ENCODE measurements around the gene CD80. TPM values are rescaled to one million over a fixed set of nuclear protein-coding genes. Genes with fewer than 3 reads are reported as not detected.

The CD80 gene
- total and polyA plus RNA-seq, 10 of the 15 experiments (the other 5 are each of a cell fraction or from before 2014, with no cell fraction given): 41.4 to 137 (median 58.1) TPM

- H3K4me3 ChIP-seq: peak within 1 kb of the TSS; percentile 43
- ChIA-PET RAD21 (ENCODE audit: unreplicated experiment) (interaction anchor here (0.7 to 7.0 kb wide), 8 partner anchors 16 to 134 kb away, joined by 3 to 147 read pairs (median 4); partner anchors contain the start of genes CD80, COX17 and TMEM39A), SMC1A (ENCODE audit: uncharacterized antibody, unreplicated experiment) (interaction anchor here (1.0 to 4.5 kb wide), 10 partner anchors 8 to 82 kb away, joined by 3 to 41 read pairs (median 10); partner anchors contain the start of genes ADPRH and CD80), CTCF (interaction anchor here (0.6 to 6.0 kb wide), 5 partner anchors 11 to 83 kb away, joined by 3 to 71 read pairs (median 13); no protein-coding TSS in a partner anchor), POLR2A (interaction anchor here (6.2 to 10.4 kb wide), 4 partner anchors 9 to 40 kb away, joined by 57 to 133 read pairs (median 104); partner anchors contain the start of genes ADPRH and CD80)
- intact Hi-C loops (cut with micrococcal nuclease; ENCODE audit: unreplicated experiment) (loop anchor here (1.0 kb wide), 3 partner anchors 17 to 35 kb away; no protein-coding TSS in a partner anchor), in situ Hi-C loops (cut with MboI) (loop anchor here (5.0 kb wide), 1 partner anchor 80 kb away; the partner anchor contains the start of gene COX17)
- under 1% methylated on average over 7 of the region's 7 CpGs for WGBS (ENCODE audit: insufficient coverage, insufficient replicate concordance, low lambda C conversion rate, missing lambda C conversion rate)
- peak within 1 kb of the TSS; percentile 80 for H3K9ac ChIP-seq (ENCODE audit: control insufficient read depth, insufficient read depth, low read length)
- no peaks in the 10 kb centered on the region for H3K27me3 ChIP-seq (replicated peaks in 1 of 2; ENCODE audit: control insufficient read depth in 2 of 2, insufficient read depth in 2 of 2, low read length in 1 of 2)
- DNase-seq (ENCODE audit: low read depth, low spot score) (no peak), ATAC-seq (peak; percentile 2), FAIRE-seq (no peak)
- H3K4me2 ChIP-seq (ENCODE audit: control insufficient read depth, insufficient read depth): peak within 1 kb of the TSS; percentile 80
- no peaks in the 10 kb centered on the region for H4K20me1 ChIP-seq (ENCODE audit: control insufficient read depth, insufficient read depth)
- H3K27ac ChIP-seq (ENCODE audit: control insufficient read depth, insufficient read depth): peak within 1 kb of the TSS; percentile 87
- peak within 1 kb of the TSS; percentile 37 for H2AFZ ChIP-seq (ENCODE audit: control insufficient read depth, low read depth, low read length)
- H3K4me1 ChIP-seq (ENCODE audit: control insufficient read depth, insufficient read depth, low read length): peaks cover 59% of the 10 kb centered on the region
- peaks cover 25% of the 10 kb centered on the region for H3K79me2 ChIP-seq (ENCODE audit: control insufficient read depth, insufficient read depth, low read length)
- H3K9me3 ChIP-seq (replicated peaks; ENCODE audit: control insufficient read depth, insufficient read depth, low read length): no peaks in the 10 kb centered on the region
- BruUV-seq (replicated peaks): TSS peak; percentile 48
- H3K36me3 ChIP-seq (ENCODE audit: control insufficient read depth in 2 of 2, insufficient read depth in 2 of 2, low read length in 1 of 2): no peaks in the 10 kb centered on the region
- TF ChIP-seq ZNF274 (IDR thresholded peaks at IDR 0.05; ENCODE audit: insufficient read depth, insufficient read length) (no peak), IRF4 (IDR thresholded peaks at IDR 0.05; ENCODE audit: low read depth, low read length) (no peak), BCL11A (IDR thresholded peaks at IDR 0.05; ENCODE audit: low read depth, low read length) (no peak), FOXK2 (IDR thresholded peaks at IDR 0.05) (no peak), POLR2AphosphoS5 (IDR thresholded peaks at IDR 0.05; ENCODE audit: low read length) (peak; percentile 83), ZNF217 (IDR thresholded peaks at IDR 0.05) (no peak), CHD1 (IDR thresholded peaks at IDR 0.05; ENCODE audit: low read depth, low read length) (no peak), SPI1 (IDR thresholded peaks at IDR 0.05; ENCODE audit: borderline replicate concordance, insufficient read depth, low read depth, low read length) (0 out of 2 replicates have a peak, but pooled peaks have one; percentile 32), RBBP5 (conservative IDR thresholded peaks at IDR 0.05) (no peak), JUNB (IDR thresholded peaks at IDR 0.05) (peak; percentile 39; the same call in 1 of the 2 replicates), ZSCAN29 (IDR thresholded peaks at IDR 0.05) (no peak), SIX5 (IDR thresholded peaks at IDR 0.05; ENCODE audit: low read depth, low read length, severe bottlenecking) (no peak), NBN (IDR thresholded peaks at IDR 0.05) (0 out of 2 replicates have a peak, but pooled peaks have one; percentile 12), MLLT1 (IDR thresholded peaks at IDR 0.05) (no peak; the same call in 1 of the 2 replicates), SMARCA5 (IDR thresholded peaks at IDR 0.05) (no peak), TAF1 (IDR thresholded peaks at IDR 0.05; ENCODE audit: borderline replicate concordance, low read depth, low read length) (no peak)
- TF ChIP-seq, protein P1, sequence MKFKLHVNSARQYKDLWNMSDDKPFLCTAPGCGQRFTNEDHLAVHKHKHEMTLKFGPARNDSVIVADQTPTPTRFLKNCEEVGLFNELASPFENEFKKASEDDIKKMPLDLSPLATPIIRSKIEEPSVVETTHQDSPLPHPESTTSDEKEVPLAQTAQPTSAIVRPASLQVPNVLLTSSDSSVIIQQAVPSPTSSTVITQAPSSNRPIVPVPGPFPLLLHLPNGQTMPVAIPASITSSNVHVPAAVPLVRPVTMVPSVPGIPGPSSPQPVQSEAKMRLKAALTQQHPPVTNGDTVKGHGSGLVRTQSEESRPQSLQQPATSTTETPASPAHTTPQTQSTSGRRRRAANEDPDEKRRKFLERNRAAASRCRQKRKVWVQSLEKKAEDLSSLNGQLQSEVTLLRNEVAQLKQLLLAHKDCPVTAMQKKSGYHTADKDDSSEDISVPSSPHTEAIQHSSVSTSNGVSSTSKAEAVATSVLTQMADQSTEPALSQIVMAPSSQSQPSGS (IDR thresholded peaks at IDR 0.05; ENCODE audit: low read length): no peak; the same call in 1 of the 2 replicates
- TF ChIP-seq, protein P2, sequence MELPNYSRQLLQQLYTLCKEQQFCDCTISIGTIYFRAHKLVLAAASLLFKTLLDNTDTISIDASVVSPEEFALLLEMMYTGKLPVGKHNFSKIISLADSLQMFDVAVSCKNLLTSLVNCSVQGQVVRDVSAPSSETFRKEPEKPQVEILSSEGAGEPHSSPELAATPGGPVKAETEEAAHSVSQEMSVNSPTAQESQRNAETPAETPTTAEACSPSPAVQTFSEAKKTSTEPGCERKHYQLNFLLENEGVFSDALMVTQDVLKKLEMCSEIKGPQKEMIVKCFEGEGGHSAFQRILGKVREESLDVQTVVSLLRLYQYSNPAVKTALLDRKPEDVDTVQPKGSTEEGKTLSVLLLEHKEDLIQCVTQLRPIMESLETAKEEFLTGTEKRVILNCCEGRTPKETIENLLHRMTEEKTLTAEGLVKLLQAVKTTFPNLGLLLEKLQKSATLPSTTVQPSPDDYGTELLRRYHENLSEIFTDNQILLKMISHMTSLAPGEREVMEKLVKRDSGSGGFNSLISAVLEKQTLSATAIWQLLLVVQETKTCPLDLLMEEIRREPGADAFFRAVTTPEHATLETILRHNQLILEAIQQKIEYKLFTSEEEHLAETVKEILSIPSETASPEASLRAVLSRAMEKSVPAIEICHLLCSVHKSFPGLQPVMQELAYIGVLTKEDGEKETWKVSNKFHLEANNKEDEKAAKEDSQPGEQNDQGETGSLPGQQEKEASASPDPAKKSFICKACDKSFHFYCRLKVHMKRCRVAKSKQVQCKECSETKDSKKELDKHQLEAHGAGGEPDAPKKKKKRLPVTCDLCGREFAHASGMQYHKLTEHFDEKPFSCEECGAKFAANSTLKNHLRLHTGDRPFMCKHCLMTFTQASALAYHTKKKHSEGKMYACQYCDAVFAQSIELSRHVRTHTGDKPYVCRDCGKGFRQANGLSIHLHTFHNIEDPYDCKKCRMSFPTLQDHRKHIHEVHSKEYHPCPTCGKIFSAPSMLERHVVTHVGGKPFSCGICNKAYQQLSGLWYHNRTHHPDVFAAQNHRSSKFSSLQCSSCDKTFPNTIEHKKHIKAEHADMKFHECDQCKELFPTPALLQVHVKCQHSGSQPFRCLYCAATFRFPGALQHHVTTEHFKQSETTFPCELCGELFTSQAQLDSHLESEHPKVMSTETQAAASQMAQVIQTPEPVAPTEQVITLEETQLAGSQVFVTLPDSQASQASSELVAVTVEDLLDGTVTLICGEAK (IDR thresholded peaks at IDR 0.05; ENCODE audit: borderline replicate concordance): no peak
These were observed 38.3 kb upstream of the CD80 start, which contains the start of gene PLA1A for GRCh38 chr3:119597548-119598288. PLA1A (plus strand) TSS chr3:119597885; CDS start chr3:119597914, 29 bp downstream.
